Measurements from ENCODE around the gene SLC1A7.

The SLC1A7 gene

DNA sequence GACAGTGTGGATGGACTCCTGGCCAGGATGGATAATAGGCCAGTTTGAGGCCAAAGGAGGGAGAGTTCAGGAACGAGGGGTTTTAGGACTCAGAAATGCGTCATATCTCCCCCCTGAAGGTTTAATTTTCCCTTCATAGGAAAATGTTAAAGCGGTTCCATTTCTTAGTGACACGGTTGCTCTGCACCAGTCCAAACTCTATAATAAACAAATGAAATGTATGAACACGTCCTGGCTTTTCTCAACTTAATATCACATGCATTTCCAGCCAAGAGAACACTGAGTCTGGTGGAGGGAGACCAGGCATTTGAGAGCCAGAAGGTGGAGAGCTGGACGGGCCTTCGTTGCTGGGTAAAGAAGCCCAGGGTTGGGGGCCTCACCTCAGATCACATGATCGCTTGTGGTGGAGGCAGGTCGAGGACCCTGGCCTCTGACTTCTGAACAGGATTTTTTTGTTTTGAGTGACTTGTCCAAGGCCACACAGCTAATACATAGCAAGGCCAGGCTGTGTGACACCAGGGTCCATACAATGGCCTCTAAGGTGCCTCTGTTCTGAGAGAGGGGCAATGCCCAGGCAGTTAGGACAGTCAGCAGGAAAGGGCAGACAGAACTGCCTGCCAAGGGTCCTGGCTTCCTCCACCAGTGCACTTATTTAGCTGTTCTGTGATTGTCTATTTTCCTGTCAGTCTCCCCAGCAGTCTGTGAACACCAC, 11.4 kb downstream of the SLC1A7 start:
- TF ChIP-seq, protein P1, sequence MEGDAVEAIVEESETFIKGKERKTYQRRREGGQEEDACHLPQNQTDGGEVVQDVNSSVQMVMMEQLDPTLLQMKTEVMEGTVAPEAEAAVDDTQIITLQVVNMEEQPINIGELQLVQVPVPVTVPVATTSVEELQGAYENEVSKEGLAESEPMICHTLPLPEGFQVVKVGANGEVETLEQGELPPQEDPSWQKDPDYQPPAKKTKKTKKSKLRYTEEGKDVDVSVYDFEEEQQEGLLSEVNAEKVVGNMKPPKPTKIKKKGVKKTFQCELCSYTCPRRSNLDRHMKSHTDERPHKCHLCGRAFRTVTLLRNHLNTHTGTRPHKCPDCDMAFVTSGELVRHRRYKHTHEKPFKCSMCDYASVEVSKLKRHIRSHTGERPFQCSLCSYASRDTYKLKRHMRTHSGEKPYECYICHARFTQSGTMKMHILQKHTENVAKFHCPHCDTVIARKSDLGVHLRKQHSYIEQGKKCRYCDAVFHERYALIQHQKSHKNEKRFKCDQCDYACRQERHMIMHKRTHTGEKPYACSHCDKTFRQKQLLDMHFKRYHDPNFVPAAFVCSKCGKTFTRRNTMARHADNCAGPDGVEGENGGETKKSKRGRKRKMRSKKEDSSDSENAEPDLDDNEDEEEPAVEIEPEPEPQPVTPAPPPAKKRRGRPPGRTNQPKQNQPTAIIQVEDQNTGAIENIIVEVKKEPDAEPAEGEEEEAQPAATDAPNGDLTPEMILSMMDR (IDR thresholded peaks at IDR 0.05; ENCODE audit: control insufficient read depth, extremely low read depth, insufficient read depth): no peak
- H3K4me3 ChIP-seq (ENCODE audit: low read depth, low read length): no peak overlapping the region
- no peak for DNase-seq (ENCODE audit: low read depth)

DNA sequence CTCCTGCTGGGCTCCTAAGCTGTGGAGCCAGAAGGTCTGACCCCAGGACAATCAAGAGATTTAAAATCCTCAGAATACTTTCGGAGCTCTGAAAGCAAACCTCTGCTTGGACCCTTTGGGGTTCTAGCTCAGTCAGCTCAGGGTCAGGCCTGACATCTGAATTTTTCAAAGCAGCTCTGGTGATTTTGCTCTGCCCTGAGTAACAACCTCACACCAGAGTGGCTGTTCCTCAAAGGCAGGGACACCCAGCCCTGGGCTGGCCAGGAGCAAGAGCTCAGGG, 11.9 kb downstream of the SLC1A7 start:
- no peak overlapping the region for H3K4me3 ChIP-seq (ENCODE audit: low read depth, low read length)
- no peak for DNase-seq (ENCODE audit: low read depth)
- TF ChIP-seq, protein P1 (IDR thresholded peaks at IDR 0.05; ENCODE audit: control insufficient read depth, extremely low read depth, insufficient read depth): no peak

DNA sequence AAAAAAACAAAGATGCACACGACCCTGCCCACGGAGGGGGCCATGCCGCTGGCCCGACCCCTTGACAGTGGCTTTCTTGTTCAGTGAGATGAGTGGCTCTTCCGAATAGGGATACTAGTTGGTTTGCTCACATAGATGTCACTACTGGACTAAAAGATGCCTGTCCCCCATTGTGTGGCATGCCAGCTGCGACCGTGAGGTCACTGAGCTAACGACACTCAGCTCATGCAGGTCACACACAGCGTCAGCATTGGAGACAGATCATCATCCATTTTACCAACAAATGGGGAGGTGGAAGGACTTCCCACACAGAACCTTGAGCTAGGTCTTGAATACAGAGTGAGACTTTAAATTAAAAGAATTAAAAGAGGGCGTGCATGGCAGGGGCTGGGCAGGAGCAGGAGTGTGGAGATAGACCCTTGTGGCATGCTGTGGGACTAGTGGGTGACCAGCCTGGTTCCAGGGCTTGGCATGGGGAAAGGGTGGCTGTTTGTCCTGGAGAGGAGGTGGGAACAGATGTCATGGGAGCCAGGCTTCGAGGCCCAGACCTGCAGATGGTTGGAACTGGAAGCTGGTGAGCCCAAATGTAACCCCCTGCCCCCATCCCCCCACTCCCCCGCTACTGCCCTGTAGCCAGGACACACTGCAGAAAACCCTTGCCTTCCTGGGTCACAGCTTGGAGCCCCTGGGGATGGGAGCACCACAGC, 12.4 kb downstream of the SLC1A7 start:
- TF ChIP-seq, protein P1 (IDR thresholded peaks at IDR 0.05; ENCODE audit: control insufficient read depth, extremely low read depth, insufficient read depth): no peak

DNA sequence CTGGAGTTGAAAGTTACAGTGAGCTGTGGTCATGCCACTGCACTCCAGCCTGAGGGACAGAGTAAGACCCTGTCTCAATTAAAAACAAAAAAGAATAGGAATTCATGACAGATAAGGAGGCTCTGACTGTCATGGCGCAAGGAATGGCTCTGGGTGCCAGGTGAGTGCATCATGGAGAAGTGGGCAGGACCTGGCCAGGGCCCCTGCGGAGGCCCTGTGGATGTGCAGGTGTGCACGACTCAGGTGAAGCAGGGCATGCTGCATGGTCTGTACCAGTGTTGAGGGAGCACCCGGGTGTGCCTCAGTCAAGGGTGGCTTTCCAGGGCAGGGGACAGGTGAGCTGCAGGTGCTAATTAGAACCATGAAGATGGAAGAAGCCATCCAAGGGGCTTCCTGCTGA, 14.0 kb downstream of the SLC1A7 start:
- TF ChIP-seq, protein P1 (IDR thresholded peaks at IDR 0.05; ENCODE audit: control insufficient read depth, extremely low read depth, insufficient read depth): no peak
- no peak for DNase-seq (ENCODE audit: low read depth)
- H3K4me3 ChIP-seq (ENCODE audit: low read depth, low read length): no peak overlapping the region

More for the DNA sequence above, 12.4 kb downstream of the SLC1A7 start:
- no peak for DNase-seq (ENCODE audit: low read depth)
- H3K4me3 ChIP-seq (ENCODE audit: low read depth, low read length): no peak overlapping the region

DNA sequence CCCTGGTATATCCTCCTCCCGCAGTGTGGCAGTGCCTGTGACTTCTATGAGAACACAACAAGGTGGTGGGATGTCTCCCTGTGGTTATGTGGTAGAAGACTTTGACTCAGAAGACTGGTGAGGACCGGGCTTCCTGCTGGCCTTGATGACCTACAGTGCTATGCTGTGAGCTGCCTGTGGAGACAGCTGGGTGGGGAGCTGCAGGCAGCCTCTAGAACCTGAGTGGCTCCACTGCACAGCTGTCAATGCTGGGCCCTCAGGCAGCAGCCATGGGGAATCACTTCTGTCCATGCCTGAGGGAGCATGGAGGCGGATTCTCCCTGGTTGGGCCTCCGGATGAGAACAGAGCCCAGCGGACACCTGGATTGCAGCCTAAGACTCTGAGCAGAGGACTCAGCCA, 14.9 kb downstream of the SLC1A7 start:
- no peak overlapping the region for H3K4me3 ChIP-seq (ENCODE audit: low read depth, low read length)
- TF ChIP-seq, protein P1 (IDR thresholded peaks at IDR 0.05; ENCODE audit: control insufficient read depth, extremely low read depth, insufficient read depth): no peak
- no peak for DNase-seq (ENCODE audit: low read depth)

DNA sequence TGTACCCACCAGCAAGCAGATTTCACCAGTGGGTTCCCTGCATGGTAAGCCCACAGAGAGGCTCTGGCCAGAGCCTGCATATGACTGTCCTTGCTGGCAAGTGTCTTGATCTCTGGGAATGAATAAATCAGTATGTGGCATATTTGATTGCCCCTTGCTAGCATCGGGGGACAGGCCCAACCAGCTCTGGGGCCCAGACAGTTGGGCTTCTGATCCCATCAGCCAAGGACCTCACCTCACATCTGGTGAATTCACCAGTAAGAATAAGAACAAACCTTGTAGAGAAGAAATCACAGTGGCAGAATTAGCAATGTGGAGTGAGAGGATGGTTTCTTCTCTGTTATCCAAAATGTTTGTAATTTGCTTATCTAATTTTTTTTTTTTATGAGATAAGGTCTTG, 15.9 kb downstream of the SLC1A7 start:
- TF ChIP-seq, protein P1 (IDR thresholded peaks at IDR 0.05; ENCODE audit: control insufficient read depth, extremely low read depth, insufficient read depth): no peak
- no peak for DNase-seq (ENCODE audit: low read depth)

More for the DNA sequence above, 15.9 kb downstream of the SLC1A7 start:
- H3K4me3 ChIP-seq (ENCODE audit: low read depth, low read length): no peak overlapping the region

Measured in LNCaP clone FGC (cell line).